HG02623 (cell line): Measurements from ENCODE around the gene QSOX1.

Experiments used
- ATAC-seq: cut with Tn5 transposase; IDR thresholded peaks from one replicate; pipeline ENCODE4 v1.9.1; 2021; ENCODE audit warnings: moderate library complexity; ENCODE audit not compliant: unreplicated experiment

QSOX1 gene

GRCh38 chr1:180210008-180210620 lies 55.4 kb downstream of the QSOX1 start:
- no peak for ATAC-seq

DNA sequence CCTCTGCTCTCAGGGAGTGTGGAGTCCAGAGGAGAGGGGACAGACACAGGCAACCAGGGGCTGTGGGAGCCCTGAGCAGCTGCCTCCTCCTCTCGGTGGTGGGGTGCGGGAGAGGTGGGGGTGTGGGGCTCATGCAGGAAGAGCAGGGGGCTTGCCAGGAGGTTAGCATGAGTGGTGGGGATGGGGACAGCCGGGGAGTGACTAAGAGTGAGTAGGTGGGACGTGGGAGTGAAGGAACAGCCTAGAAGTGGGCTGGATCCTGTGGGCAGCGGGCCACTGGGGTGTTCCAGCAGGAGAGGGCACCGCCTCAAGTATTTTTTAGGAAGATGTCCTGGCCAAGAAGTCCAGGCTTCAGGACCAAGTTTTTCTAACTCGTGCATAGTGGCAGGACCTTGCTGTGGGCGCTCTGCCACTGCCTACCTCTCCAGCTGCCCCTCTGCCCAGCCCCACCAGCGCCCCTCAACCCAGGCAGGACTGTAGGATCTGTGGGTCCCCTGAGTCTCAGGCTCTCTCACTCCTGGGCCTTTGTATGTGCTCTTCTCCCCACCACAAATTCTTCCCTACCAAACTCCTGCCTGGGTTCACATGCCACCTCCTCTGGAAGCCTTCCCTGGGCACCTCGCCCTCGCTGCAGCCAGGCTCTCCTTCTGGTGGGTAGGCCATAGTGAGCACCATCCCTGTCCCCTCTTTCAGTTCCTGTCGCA lies 56.6 kb downstream of the QSOX1 start:
- ATAC-seq: no peak

- ATAC-seq: no peak
Measured at GRCh38 chr1:180211860-180212229, 57.2 kb downstream of the QSOX1 start.

GRCh38 chr1:180213401-180214170 lies 58.9 kb downstream of the QSOX1 start:
- no peak for ATAC-seq

DNA sequence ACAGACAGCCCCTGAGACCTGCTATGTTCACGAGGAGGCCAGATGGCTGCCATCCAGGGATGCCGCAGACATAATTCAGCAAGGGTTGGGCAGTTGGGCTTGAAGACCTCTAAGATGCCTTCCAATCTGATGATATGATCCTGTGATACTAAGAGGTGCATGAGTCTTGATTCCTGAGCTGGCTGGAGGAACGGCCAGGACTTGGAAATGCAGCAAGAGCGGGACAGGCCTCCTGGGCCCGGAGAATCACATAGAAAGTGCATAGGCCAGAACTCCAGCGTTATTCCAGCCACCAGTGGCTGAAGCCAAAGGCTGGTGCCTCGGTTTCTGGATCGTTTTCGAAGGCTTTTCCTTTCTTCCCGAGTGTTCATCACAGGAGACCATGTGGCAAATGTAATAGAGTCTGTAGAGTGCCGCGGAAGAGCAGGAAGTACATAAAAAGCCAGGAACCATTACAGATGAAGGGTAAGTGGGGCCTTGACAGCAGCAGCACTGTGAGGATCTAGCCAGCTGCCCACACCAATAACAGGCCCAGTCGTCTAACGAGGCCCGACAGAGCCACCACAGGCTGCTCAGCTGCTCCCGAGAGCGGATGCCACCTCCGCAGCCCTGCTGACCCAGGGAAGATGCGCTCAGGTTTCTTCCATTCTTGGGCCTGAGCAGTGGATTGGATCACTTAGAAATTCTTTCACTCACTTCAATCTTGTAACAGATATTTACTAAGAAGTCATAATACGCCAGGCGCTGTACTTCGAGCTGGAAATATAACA lies 61.4 kb downstream of the QSOX1 start:
- no peak for ATAC-seq

- no peak for ATAC-seq
Measured at GRCh38 chr1:180217006-180217405, 62.3 kb downstream of the QSOX1 start.

GRCh38 chr1:180218806-180219765 lies 64.4 kb downstream of the QSOX1 start:
- no peak for ATAC-seq

- ATAC-seq: no peak
Measured at GRCh38 chr1:180219776-180220175, 65.1 kb downstream of the QSOX1 start.

- no peak for ATAC-seq
Measured at GRCh38 chr1:180221462-180221861, 66.8 kb downstream of the QSOX1 start.

DNA sequence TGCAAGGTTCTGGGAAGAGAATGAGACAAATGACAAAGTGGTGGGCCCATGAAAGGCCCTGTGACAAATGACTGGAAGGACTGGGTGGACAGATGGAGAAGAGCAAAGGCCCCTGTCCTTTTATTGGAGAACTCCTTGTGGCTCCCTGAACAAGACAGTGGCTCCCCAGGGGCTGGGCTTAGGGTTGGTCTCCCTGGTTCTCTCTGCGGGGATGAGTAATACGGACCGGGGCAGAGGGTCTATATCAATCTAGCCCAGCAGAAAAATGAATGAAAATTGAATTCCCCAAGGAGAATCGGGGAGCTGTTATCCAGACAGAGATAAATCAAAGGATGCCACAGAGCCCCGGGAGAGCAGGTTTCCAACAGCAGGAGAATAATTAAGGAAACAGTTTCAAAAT lies 70.2 kb downstream of the QSOX1 start:
- ATAC-seq: no peak

DNA sequence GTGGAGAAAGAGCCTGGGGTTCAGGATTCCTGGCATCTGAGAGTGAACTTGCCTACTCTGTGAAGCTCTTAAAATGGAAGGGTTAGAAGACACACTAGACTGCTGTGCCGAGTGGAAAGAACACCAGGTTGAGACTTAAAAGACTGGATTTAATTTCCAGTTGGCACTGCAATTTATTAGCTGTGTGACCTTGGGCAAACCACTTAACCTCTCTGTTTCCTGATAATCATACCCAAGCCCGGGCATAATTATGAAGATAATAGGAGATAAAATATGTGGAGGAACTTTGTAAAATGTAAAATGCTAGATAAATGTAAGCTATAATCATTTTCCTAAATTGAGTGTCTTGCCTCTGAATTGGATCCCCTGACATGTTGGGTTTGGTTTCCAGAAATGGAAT lies 70.7 kb downstream of the QSOX1 start:
- ATAC-seq: no peak

GRCh38 chr1:180227861-180228647 lies 73.4 kb downstream of the QSOX1 start:
- no peak for ATAC-seq

DNA sequence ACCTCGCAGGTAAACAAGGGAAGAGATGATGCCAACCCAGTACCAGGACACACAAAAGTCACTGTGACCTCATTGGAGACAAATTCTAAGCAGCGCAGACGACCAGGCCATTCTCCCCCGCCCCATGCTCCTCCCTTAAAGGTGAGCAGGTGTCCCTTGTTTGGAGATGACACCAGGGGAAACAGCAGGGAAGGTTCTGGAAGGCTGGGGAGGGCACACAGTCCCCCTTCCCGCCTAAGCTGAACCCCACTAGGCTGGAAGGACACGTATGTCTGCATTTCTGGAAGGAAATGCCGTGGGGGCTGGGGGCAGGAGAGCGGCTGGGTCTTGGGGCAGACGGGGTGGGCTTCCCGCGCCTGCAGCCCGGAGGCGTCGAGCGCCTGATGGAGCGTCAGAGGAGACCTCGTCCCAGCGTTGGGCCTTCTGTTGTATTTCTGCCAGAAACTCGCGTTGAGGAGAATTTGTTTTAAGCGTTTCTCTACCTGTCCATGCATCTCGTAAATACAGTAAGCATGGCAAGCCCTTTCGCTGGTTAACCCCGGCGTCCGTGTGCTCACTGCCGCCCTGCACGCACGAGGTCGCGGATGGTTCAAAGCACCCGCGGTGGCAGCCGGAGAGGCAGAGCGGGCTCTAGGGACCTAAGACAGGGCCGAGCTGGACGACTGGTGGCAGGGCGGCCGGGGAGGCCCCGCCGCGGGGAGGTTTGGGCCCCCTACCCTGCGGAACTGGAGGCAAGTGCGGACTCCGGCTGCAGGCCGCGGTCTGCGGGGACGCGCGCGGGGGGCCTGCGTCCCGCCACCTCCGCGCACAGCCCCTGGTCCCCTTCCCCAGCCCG lies 74.2 kb downstream of the QSOX1 start:
- ATAC-seq: no peak

DNA sequence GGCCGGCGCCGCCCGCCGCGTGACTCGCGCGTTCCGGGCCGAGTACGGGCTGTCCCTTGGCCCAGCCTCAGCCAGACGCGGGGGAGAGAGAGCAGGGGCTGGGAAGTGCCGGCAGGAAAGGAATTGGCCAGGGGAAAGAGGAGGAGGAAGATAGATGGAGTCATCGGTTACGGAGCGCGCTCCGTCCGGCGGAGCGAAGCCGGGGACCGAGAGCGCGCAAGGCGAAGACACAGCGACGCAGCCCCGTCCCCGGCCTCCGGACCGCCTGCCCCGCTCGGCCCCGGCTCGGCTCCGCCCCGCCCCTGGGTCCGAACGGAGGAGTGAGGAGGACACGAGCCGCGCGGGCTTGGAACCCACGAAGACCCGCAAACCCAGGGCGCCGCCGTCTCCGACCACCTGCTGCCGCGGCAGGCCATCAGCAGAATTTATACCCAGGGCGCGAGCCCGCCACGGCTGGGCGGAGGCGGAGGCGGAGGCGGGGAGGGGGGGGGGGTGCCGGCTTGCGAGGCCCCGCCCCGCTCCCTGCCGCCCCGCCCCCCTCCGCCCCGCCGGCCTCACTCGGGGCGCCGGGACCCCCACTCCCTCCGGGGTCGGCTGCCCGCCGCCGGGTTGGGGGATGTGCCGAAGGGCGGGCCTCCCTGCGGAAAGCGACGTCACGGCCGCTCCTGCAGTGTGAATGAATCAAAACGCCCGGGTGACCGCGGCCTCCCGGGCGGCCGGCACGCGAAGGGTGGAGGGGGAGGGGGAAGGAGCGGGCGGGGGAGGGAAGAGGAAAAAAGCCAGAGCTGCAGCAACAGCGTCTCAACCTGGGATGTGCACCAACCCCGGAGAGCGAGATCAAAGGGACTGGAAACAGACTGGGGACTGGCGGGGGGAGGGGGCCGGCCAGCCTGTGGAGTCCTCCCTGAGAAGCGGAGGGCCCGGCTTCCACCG lies 75.1 kb downstream of the QSOX1 start, which contains the start of gene LHX4:
Gene LHX4, plus strand, starts transcription at position 782 of the 933 bp plus-strand sequence. CDS start 266 bp downstream, outside the sequence.
- no peak for ATAC-seq

DNA sequence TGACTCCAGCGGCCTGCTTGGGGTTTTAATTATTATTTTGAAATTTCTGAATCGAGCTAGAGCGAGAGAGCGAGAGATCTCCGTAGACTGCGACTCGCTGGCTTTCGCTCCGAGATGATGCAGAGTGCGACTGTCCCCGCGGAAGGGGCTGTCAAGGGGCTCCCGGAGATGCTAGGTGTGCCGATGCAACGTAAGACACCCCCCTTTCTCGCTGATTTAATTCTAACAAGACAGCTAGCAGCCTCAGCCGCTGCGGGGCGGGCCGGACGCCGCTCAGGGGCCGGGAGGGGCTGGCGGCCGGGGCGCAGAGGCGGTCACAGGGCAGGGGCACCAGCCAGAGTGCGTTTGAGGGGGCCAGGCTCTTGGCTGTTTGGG lies 75.7 kb downstream of the QSOX1 start:
- no peak for ATAC-seq

DNA sequence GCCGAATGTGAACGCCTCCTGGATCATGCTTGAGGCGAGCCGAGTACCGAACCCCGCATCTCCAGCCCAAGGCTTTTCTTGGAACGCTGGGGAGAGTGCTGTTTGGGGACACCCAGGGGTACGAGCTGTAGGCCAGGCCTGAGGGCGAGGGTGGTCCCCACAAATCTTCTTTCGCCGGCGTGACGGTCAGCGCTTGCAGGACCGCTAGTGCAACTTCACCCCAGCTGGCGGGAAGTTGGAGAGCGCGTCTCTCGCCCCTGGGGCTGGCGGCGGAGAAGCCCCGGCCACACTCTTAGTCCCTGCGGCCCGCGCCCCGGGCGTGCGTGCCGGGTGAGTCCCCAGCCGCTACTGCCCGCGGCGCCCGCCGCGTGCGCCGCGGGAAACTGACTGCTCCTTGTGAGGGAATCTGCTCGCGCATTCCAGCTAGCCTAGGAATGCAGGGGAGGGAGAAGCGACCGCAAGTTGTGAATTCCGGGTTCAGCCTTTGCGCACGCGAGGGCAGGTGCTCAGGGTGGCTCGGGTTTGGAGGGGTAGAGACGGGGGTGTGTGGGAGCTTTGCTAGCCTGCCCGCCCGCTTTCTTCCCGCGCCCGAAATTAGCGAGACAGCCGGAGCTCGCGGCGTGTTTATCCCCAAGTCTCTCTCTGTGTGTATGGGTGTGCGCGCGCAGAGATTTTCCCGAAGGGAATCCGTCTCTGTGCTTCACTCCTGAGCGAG lies 76.3 kb downstream of the QSOX1 start:
- ATAC-seq: no peak

GRCh38 chr1:180231506-180231921 lies 76.8 kb downstream of the QSOX1 start:
- no peak for ATAC-seq
